Sigmoid colon (tissue), 4 donors: Measurements from ENCODE around the gene FCN3.

Experiments used
- EP300 ChIP-seq, 4 donors: sonication (generic); formaldehyde crosslinking; IDR thresholded peaks; one replicate each; pipeline ENCODE4 v1.6.1; 2017; ENCODE audit warnings: antibody characterized with exemption in 4 of 4
- POLR2A ChIP-seq, 2 donors: fragments of 450-650 bp; IDR thresholded peaks; one replicate each; pipeline ENCODE4 v1.6.1; 2016; ENCODE audit warnings: antibody characterized with exemption in 2 of 2, mild to moderate bottlenecking in 2 of 2, moderate library complexity in 2 of 2
- POLR2AphosphoS5 ChIP-seq, 4 donors: sonication (generic); formaldehyde crosslinking; IDR thresholded peaks; one replicate each; pipeline ENCODE4 v1.6.1; 2017; ENCODE audit warnings: antibody characterized with exemption in 4 of 4
- TF ChIP-seq, protein P1 (sequence below), 4 experiments: fragments of 450-650 bp in 3 of 4; fragments of 200-600 bp in 1 of 4; IDR thresholded peaks; one replicate each; pipeline ENCODE4 v1.5.1; 2016 to 2019; ENCODE audit warnings: antibody characterized with exemption in 4 of 4, mild to moderate bottlenecking in 3 of 4, moderate library complexity in 2 of 4

DNA sequence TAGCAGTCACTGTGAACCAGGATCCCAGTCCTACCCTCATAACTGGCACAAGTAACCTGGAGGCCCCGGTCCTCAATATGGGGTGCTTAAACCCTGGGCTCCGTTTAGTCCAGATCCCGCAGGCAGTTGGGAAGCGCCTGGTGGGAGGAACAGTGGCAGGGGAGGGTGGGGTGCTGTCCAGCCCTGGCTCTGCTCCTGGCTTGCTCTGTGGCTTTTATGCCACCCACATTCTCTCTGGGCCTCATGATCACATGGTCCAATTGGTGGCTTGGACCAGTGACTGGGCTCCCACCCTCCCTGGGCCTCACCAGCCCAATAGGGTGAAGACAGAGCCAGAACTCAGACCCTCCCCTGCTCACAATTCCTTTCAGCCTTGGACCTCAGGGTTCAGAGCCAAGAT, 5.6 kb upstream of the FCN3 start:
- TF ChIP-seq, protein P1, sequence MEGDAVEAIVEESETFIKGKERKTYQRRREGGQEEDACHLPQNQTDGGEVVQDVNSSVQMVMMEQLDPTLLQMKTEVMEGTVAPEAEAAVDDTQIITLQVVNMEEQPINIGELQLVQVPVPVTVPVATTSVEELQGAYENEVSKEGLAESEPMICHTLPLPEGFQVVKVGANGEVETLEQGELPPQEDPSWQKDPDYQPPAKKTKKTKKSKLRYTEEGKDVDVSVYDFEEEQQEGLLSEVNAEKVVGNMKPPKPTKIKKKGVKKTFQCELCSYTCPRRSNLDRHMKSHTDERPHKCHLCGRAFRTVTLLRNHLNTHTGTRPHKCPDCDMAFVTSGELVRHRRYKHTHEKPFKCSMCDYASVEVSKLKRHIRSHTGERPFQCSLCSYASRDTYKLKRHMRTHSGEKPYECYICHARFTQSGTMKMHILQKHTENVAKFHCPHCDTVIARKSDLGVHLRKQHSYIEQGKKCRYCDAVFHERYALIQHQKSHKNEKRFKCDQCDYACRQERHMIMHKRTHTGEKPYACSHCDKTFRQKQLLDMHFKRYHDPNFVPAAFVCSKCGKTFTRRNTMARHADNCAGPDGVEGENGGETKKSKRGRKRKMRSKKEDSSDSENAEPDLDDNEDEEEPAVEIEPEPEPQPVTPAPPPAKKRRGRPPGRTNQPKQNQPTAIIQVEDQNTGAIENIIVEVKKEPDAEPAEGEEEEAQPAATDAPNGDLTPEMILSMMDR (IDR thresholded peaks at IDR 0.05) = no peak
- TF ChIP-seq POLR2A (IDR thresholded peaks at IDR 0.05) (no peak), POLR2AphosphoS5 (IDR thresholded peaks at IDR 0.05) (no peak), EP300 (IDR thresholded peaks at IDR 0.05) (no peak)
